Uterus (tissue), 2 donors: ENCODE measurements around the gene TIAM1.

Experiments used
- POLR2A ChIP-seq, 2 donors: fragments of 450-650 bp; IDR thresholded peaks; one replicate each; pipeline ENCODE4 v1.6.1; 2016; ENCODE audit warnings: antibody characterized with exemption in 2 of 2, mild to moderate bottlenecking in 1 of 2, moderate library complexity in 1 of 2
- TF ChIP-seq, protein P1 (sequence below), 4 experiments: fragments of 200-600 bp in 2 of 4; fragments of 450-650 bp in 2 of 4; sonication (generic) in 2 of 4; IDR thresholded peaks; one replicate each; pipeline ENCODE4 v1.5.1; 2016 to 2019; ENCODE audit warnings: antibody characterized with exemption in 4 of 4, mild to moderate bottlenecking in 2 of 4, moderate library complexity in 1 of 4

DNA sequence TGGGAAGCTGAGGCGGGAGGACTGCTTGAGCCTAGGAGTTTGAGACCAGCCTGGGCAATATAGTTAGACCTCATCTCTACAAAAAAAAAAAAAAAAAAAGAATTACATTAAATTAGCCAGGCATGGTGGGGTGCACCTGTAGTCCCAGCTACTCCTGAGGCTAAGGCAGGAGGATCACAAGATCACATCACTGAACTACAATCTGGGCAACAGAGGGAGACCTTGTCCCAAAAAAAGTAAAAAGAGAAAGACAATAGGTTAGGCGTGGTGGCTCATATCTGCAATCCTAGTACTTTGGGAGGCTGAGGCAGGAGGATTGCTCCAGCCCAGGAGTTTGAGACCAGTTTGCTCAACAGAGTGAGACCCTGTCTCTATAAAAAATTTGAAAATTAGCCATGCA, 130.3 kb downstream of the TIAM1 start:
- TF ChIP-seq, protein P1, sequence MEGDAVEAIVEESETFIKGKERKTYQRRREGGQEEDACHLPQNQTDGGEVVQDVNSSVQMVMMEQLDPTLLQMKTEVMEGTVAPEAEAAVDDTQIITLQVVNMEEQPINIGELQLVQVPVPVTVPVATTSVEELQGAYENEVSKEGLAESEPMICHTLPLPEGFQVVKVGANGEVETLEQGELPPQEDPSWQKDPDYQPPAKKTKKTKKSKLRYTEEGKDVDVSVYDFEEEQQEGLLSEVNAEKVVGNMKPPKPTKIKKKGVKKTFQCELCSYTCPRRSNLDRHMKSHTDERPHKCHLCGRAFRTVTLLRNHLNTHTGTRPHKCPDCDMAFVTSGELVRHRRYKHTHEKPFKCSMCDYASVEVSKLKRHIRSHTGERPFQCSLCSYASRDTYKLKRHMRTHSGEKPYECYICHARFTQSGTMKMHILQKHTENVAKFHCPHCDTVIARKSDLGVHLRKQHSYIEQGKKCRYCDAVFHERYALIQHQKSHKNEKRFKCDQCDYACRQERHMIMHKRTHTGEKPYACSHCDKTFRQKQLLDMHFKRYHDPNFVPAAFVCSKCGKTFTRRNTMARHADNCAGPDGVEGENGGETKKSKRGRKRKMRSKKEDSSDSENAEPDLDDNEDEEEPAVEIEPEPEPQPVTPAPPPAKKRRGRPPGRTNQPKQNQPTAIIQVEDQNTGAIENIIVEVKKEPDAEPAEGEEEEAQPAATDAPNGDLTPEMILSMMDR (IDR thresholded peaks at IDR 0.05), result no peak
- TF ChIP-seq POLR2A (IDR thresholded peaks at IDR 0.05), result no peak
